ENCODE data around the gene PSMA4. TPM values are rescaled to one million over a fixed set of nuclear protein-coding genes. Genes with fewer than 3 reads are reported as not detected.
"Not testable (repeated sequence)": the region's sequence is repeated elsewhere in the genome, so short reads cannot be mapped to it uniquely, and the experiment has no call there.

Gene PSMA4
- polyA plus RNA-seq, 4 donors, result 221 to 348 (median 300) TPM

GRCh38 chr15:78509726-78510312 is 30.4 kb upstream of the PSMA4 start:
- no peak overlapping the region for H3K4me3 ChIP-seq (ENCODE audit: low read depth in 1 of 3, low read length in 3 of 3)
- no peak for DNase-seq
- H3K4me1 ChIP-seq (ENCODE audit: control insufficient read depth in 3 of 3, insufficient read depth in 2 of 3, low read depth in 1 of 3, low read length in 2 of 3), result peaks cover 0 to 6% (median 1%) of the 10 kb centered on the region in 3 donors
- H3K9me3 ChIP-seq (ENCODE audit: control insufficient read depth in 2 of 2, insufficient read depth in 1 of 2, low read depth in 1 of 2, low read length in 1 of 2), result no peaks in the 10 kb centered on the region
- 73 to 80% (median 77%) methylated on average over 6 of the region's 6 CpGs for WGBS, 3 donors
- peaks cover 0 to 3% (median under 1%) of the 10 kb centered on the region in 3 donors for H3K36me3 ChIP-seq (ENCODE audit: control insufficient read depth in 3 of 3, insufficient read depth in 2 of 3, low read depth in 1 of 3, low read length in 3 of 3)
- no peaks in the 10 kb centered on the region for H3K27me3 ChIP-seq (ENCODE audit: control insufficient read depth in 3 of 3, insufficient read depth in 3 of 3, low read length in 3 of 3)
- FAIRE-seq, result no peak
- H3K27ac ChIP-seq (ENCODE audit: low read depth in 1 of 3, low read length in 2 of 3), result no peak overlapping the region

- not testable (repeated sequence) for H3K4me1 ChIP-seq (ENCODE audit: control insufficient read depth in 3 of 3, insufficient read depth in 2 of 3, low read depth in 1 of 3, low read length in 2 of 3); DNase-seq; H3K27ac ChIP-seq (ENCODE audit: low read depth in 1 of 3, low read length in 2 of 3); H3K9me3 ChIP-seq (ENCODE audit: control insufficient read depth in 2 of 2, insufficient read depth in 1 of 2, low read depth in 1 of 2, low read length in 1 of 2); H3K4me3 ChIP-seq (ENCODE audit: low read depth in 1 of 3, low read length in 3 of 3); FAIRE-seq; H3K27me3 ChIP-seq (ENCODE audit: control insufficient read depth in 3 of 3, insufficient read depth in 3 of 3, low read length in 3 of 3)
- 83 to 96% (median 91%) methylated on average over 2 of the region's 3 CpGs for WGBS, 3 donors
- H3K36me3 ChIP-seq (ENCODE audit: control insufficient read depth in 3 of 3, insufficient read depth in 2 of 3, low read depth in 1 of 3, low read length in 3 of 3), result peaks cover 0 to 17% (median 0%) of the 10 kb centered on the region in 3 donors
These were observed 20.2 kb upstream of the PSMA4 start for GRCh38 chr15:78520035-78520434.

GRCh38 chr15:78524230-78524629 is 16.0 kb upstream of the PSMA4 start:
- no peak for FAIRE-seq
- H3K27me3 ChIP-seq (ENCODE audit: control insufficient read depth in 3 of 3, insufficient read depth in 3 of 3, low read length in 3 of 3), result no peaks in the 10 kb centered on the region
- H3K27ac ChIP-seq (ENCODE audit: low read depth in 1 of 3, low read length in 2 of 3), result no peak overlapping the region
- 87 to 97% (median 91%) methylated on average over 5 of the region's 5 CpGs for WGBS, 3 donors
- H3K4me1 ChIP-seq (ENCODE audit: control insufficient read depth in 3 of 3, insufficient read depth in 2 of 3, low read depth in 1 of 3, low read length in 2 of 3), result no peaks in the 10 kb centered on the region
- no peak overlapping the region for H3K4me3 ChIP-seq (ENCODE audit: low read depth in 1 of 3, low read length in 3 of 3)
- peaks cover 0 to 11% (median 0%) of the 10 kb centered on the region in 3 donors for H3K36me3 ChIP-seq (ENCODE audit: control insufficient read depth in 3 of 3, insufficient read depth in 2 of 3, low read depth in 1 of 3, low read length in 3 of 3)
- no peak for DNase-seq
- H3K9me3 ChIP-seq (ENCODE audit: control insufficient read depth in 2 of 2, insufficient read depth in 1 of 2, low read depth in 1 of 2, low read length in 1 of 2), result peaks cover 0 to 9% of the 10 kb centered on the region in 2 donors

- DNase-seq, result no peak
- Histone ChIP-seq H3K9me3 (ENCODE audit: control insufficient read depth in 2 of 2, insufficient read depth in 1 of 2, low read depth in 1 of 2, low read length in 1 of 2) (peaks cover 0 to 9% of the 10 kb centered on the region in 2 donors), H3K27me3 (ENCODE audit: control insufficient read depth in 3 of 3, insufficient read depth in 3 of 3, low read length in 3 of 3) (no peaks in the 10 kb centered on the region), H3K36me3 (ENCODE audit: control insufficient read depth in 3 of 3, insufficient read depth in 2 of 3, low read depth in 1 of 3, low read length in 3 of 3) (peaks cover 0 to 9% (median 0%) of the 10 kb centered on the region in 3 donors), H3K27ac (ENCODE audit: low read depth in 1 of 3, low read length in 2 of 3) (no peak overlapping the region), H3K4me3 (ENCODE audit: low read depth in 1 of 3, low read length in 3 of 3) (no peak overlapping the region), H3K4me1 (ENCODE audit: control insufficient read depth in 3 of 3, insufficient read depth in 2 of 3, low read depth in 1 of 3, low read length in 2 of 3) (no peaks in the 10 kb centered on the region)
- no peak for FAIRE-seq
- WGBS, 3 donors, result 88 to 95% (median 92%) methylated on average over 5 of the region's 5 CpGs
These were observed 12.9 kb upstream of the PSMA4 start for GRCh38 chr15:78527325-78527724.

- WGBS, 3 donors, result 67 to 71% (median 69%) methylated on average over 2 of the region's 2 CpGs
- H3K4me3 ChIP-seq (ENCODE audit: low read depth in 1 of 3, low read length in 3 of 3), result no peak overlapping the region
- H3K27ac ChIP-seq (ENCODE audit: low read depth in 1 of 3, low read length in 2 of 3), result no peak overlapping the region
- no peaks in the 10 kb centered on the region for H3K9me3 ChIP-seq (ENCODE audit: control insufficient read depth in 2 of 2, insufficient read depth in 1 of 2, low read depth in 1 of 2, low read length in 1 of 2)
- no peaks in the 10 kb centered on the region for H3K4me1 ChIP-seq (ENCODE audit: control insufficient read depth in 3 of 3, insufficient read depth in 2 of 3, low read depth in 1 of 3, low read length in 2 of 3)
- no peaks in the 10 kb centered on the region for H3K27me3 ChIP-seq (ENCODE audit: control insufficient read depth in 3 of 3, insufficient read depth in 3 of 3, low read length in 3 of 3)
- DNase-seq (no peak), FAIRE-seq (no peak)
- H3K36me3 ChIP-seq (ENCODE audit: control insufficient read depth in 3 of 3, insufficient read depth in 2 of 3, low read depth in 1 of 3, low read length in 3 of 3), result peaks cover 0 to 4% (median 0%) of the 10 kb centered on the region in 3 donors
These were observed 6.9 kb upstream of the PSMA4 start for GRCh38 chr15:78533331-78533730.

- DNase-seq, result no peak
- Histone ChIP-seq H3K4me3 (ENCODE audit: low read depth in 1 of 3, low read length in 3 of 3) (no peak overlapping the region), H3K27me3 (ENCODE audit: control insufficient read depth in 3 of 3, insufficient read depth in 3 of 3, low read length in 3 of 3) (no peaks in the 10 kb centered on the region), H3K9me3 (ENCODE audit: control insufficient read depth in 2 of 2, insufficient read depth in 1 of 2, low read depth in 1 of 2, low read length in 1 of 2) (no peaks in the 10 kb centered on the region), H3K27ac (ENCODE audit: low read depth in 1 of 3, low read length in 2 of 3) (no peak overlapping the region), H3K36me3 (ENCODE audit: control insufficient read depth in 3 of 3, insufficient read depth in 2 of 3, low read depth in 1 of 3, low read length in 3 of 3) (peaks cover 0 to 2% (median 0%) of the 10 kb centered on the region in 3 donors), H3K4me1 (ENCODE audit: control insufficient read depth in 3 of 3, insufficient read depth in 2 of 3, low read depth in 1 of 3, low read length in 2 of 3) (no peaks in the 10 kb centered on the region)
- WGBS, 3 donors, result 84 to 93% (median 92%) methylated on average over 1 of the region's 1 CpG
- FAIRE-seq, result no peak
These were observed 4.1 kb upstream of the PSMA4 start for GRCh38 chr15:78536134-78536533.

GRCh38 chr15:78537266-78537905 is 2.9 kb upstream of the PSMA4 start:
- DNase-seq (no peak), FAIRE-seq (no peak)
- Histone ChIP-seq H3K4me1 (ENCODE audit: control insufficient read depth in 3 of 3, insufficient read depth in 2 of 3, low read depth in 1 of 3, low read length in 2 of 3) (peaks cover 0 to 2% (median 2%) of the 10 kb centered on the region in 3 donors), H3K27me3 (ENCODE audit: control insufficient read depth in 3 of 3, insufficient read depth in 3 of 3, low read length in 3 of 3) (no peaks in the 10 kb centered on the region), H3K9me3 (ENCODE audit: control insufficient read depth in 2 of 2, insufficient read depth in 1 of 2, low read depth in 1 of 2, low read length in 1 of 2) (no peaks in the 10 kb centered on the region), H3K4me3 (ENCODE audit: low read depth in 1 of 3, low read length in 3 of 3) (no peak overlapping the region), H3K36me3 (ENCODE audit: control insufficient read depth in 3 of 3, insufficient read depth in 2 of 3, low read depth in 1 of 3, low read length in 3 of 3) (no peaks in the 10 kb centered on the region), H3K27ac (ENCODE audit: low read depth in 1 of 3, low read length in 2 of 3) (no peak overlapping the region)
- WGBS, 3 donors, result 88 to 92% (median 90%) methylated on average over 5 of the region's 5 CpGs

- Histone ChIP-seq H3K9me3 (ENCODE audit: control insufficient read depth in 2 of 2, insufficient read depth in 1 of 2, low read depth in 1 of 2, low read length in 1 of 2) (no peaks in the 10 kb centered on the region), H3K4me3 (ENCODE audit: low read depth in 1 of 3, low read length in 3 of 3) (no peak overlapping the region), H3K36me3 (ENCODE audit: control insufficient read depth in 3 of 3, insufficient read depth in 2 of 3, low read depth in 1 of 3, low read length in 3 of 3) (peaks cover 0 to 5% (median 4%) of the 10 kb centered on the region in 3 donors), H3K4me1 (ENCODE audit: control insufficient read depth in 3 of 3, insufficient read depth in 2 of 3, low read depth in 1 of 3, low read length in 2 of 3) (peaks cover 0 to 2% (median 2%) of the 10 kb centered on the region in 3 donors), H3K27ac (ENCODE audit: low read depth in 1 of 3, low read length in 2 of 3) (no peak overlapping the region), H3K27me3 (ENCODE audit: control insufficient read depth in 3 of 3, insufficient read depth in 3 of 3, low read length in 3 of 3) (no peaks in the 10 kb centered on the region)
- DNase-seq (no peak), FAIRE-seq (no peak)
- 70 to 76% (median 74%) methylated on average over 1 of the region's 1 CpG for WGBS, 3 donors
These were observed 1.9 kb upstream of the PSMA4 start for GRCh38 chr15:78538358-78538757.
